GM18505 (cell line): ENCODE results near the gene ABCA4.

Experiments
- ATAC-seq: cut with Tn5 transposase; IDR thresholded peaks from one replicate; pipeline ENCODE4 v1.9.1; 2021; ENCODE audit not compliant: unreplicated experiment
- POLR2A ChIP-seq: IDR thresholded peaks from 4 replicates; pipeline ENCODE4 v1.6.1; 2011; ENCODE audit warnings: borderline replicate concordance; ENCODE audit not compliant: insufficient read depth, insufficient read length; ENCODE audit errors: extremely low read depth

The ABCA4 gene

DNA sequence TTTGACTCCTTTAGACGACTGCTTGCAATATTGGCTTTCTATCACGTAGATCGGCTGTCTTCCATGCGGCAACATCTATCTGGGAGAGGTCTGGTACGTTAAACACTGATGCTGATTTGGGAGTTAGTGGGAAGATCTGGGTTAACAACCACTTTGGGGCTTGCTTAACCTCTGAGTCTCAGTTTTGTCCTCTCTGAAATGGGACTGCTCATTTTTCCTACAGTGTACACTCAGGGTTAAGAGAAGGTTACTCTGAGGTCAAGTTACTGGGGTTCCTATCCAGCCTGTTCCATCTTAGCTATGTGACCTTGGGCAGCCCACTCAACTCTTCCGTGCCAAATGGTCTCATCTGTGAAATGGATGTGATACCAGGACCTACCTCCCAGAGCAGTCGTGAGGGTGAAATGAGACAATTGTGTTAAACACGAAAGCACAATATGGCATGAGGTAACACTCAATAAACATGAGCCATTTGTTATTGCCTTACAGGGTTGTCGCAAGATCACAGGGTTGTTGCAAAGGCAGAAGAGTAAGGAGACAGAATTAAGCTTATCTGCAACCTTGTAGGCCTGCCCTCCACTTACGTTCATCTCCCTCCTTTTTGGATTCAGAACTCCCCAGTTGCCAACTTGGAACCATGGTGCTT is 5.6 kb downstream of the ABCA4 start:
- ATAC-seq: no peak
- TF ChIP-seq POLR2A: no peak

GRCh38 chr1:94113589-94114226 is 7.2 kb downstream of the ABCA4 start:
- no peak for ATAC-seq
- TF ChIP-seq POLR2A: no peak

- no peak for TF ChIP-seq POLR2A
- ATAC-seq: no peak
Observed at GRCh38 chr1:94111879-94112278, 9.1 kb downstream of the ABCA4 start.

DNA sequence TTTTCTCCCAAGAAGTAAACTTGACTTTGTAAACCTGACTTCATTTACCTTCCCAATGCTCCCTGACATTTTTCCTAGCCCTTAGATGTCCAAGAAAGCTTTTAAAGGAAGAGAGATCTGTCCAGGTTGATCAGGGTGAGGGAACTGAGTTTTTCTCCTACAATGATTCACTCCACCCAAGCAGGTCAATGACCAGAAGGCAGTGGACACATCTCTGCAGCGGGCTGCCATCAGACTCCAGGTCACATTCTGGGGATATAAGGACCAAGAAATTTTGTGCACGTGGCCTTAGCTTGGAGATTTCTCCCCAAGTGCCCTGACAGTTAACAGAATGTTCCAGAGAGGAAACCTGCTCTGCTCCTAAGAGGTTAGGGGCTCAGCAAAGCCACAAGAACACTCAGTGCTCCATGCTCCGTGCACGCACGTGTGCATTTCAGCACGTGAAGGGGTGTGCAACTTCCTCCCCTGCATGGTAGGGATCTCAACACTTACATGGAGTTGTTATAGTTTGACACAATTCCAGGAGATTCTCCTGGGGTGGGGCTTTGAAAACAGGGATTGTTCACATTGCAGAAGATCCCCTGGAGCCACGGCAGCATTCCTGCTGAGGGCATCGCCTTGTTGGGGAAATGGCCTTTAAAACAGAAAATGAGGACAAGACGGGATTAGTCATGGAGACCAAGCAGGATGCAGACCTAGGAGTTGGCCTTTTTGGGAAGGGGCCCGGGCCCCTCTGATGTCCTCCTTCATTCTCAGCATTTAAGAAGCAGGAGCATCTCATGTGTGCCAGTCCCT is 9.8 kb downstream of the ABCA4 start:
- no peak for TF ChIP-seq POLR2A
- ATAC-seq: no peak

GRCh38 chr1:94110021-94110761 is 10.8 kb downstream of the ABCA4 start:
- TF ChIP-seq POLR2A: no peak
- ATAC-seq: no peak

DNA sequence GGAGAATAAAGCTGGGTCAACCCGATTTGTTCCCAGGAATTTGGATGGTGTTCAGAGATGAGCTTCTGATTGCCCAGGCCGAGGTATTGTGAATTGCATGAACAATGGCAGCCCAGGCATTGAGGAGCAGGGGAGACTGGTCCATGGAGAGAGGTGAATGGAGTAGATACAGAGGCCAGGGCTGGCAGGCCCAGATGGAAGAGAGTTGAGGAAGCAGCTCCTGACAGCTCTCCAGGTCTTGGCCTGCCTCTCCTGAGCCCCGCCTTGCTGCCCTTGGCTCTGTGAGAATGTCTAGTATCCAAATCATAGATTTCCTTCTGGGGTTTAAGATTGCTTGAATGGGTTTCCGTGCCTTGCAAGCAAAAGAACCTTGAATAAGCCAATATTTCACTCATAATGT is 11.5 kb downstream of the ABCA4 start:
- TF ChIP-seq POLR2A: no peak
- no peak for ATAC-seq

GRCh38 chr1:94107141-94107540 is 13.8 kb downstream of the ABCA4 start:
- no peak for ATAC-seq
- TF ChIP-seq POLR2A: no peak

- no peak for TF ChIP-seq POLR2A
- no peak for ATAC-seq
Observed at GRCh38 chr1:94106716-94107115, 14.2 kb downstream of the ABCA4 start.

DNA sequence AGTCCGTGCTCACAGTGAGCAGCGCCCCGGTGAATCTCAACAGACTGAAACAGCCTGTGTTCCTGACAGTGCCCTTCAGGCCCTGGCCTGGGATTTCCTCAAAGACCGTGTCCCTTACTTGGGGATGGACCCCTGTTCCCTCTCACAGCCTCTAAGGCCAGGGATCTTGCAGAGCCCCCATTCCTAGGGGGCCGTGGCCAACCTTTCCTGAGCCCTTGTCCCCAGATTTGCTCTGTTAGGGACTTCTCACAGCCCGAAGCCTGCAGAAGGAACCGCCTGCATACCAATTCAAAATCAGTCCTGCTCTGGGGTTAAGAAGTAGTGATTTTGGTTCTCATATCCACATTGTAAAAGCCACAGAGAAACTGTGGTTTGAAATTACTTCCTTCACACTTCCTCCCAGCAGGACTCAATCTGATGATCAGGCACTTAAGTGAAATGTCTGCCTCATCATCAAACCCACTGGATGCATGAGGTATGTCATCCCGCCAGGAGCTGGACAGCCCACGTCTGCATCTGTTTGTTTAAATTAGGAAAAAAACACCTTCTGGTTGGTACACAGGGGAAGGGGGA is 14.9 kb downstream of the ABCA4 start:
- ATAC-seq: no peak

DNA sequence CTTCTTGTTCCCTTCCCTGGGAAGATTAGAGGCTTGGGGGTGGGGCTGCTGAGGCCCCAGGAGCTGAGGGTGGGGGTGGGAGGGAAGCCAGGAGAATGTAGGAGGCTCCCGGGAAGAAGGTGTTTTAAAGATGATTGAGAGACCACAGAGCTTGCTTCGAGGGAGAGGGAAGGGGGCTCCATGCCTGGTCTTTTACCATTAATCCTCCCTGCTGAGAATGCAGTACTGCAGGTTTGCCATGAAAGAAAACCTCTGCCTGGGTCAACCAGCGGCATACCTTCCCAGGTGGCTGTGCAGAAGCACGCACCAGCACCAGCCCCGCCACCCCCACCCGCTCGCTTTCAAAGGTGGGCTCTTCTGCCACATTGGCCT is 15.4 kb downstream of the ABCA4 start:
- no peak for ATAC-seq
- TF ChIP-seq POLR2A: no peak

More for the DNA sequence above, 14.9 kb downstream of the ABCA4 start:
- no peak for TF ChIP-seq POLR2A

DNA sequence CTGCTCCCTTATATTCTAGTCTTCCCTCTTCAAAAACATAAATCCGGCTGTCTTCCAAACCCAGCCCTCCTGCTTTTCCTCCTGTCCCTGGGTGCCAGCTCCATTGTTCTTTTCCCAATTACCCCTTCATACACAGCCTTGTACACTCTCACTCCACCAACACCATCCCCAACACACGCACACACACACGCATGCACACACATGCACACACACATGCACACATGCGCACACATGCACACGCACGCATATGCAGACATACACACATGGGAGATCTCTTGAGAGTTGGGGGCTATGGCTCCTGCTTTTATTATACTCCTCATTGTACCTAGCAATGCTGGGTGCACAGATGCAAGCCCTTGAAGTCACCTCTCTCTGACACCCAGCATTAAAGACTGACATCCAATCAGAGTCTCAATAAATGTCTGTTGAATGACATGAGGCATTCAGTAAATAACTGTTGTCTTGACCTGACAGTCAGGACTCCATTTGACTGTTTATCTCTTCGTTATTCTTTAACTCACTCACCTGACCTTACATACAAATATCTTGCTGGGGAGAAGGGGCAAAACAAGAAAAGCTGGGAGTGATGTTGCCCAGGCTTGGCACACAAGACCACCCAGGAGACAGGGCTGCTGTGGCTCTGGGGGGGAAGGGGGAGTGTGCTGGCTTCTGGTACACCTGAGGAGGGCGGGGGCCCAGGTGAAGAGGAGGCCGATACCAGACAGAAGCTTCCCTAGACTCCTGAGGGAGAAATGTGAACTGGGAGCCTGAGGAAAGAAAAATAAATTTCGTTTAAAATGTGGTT is 16.0 kb downstream of the ABCA4 start:
- no peak for TF ChIP-seq POLR2A
- no peak for ATAC-seq

- ATAC-seq: no peak
- no peak for TF ChIP-seq POLR2A
Observed at GRCh38 chr1:94104127-94104684, 16.7 kb downstream of the ABCA4 start.

DNA sequence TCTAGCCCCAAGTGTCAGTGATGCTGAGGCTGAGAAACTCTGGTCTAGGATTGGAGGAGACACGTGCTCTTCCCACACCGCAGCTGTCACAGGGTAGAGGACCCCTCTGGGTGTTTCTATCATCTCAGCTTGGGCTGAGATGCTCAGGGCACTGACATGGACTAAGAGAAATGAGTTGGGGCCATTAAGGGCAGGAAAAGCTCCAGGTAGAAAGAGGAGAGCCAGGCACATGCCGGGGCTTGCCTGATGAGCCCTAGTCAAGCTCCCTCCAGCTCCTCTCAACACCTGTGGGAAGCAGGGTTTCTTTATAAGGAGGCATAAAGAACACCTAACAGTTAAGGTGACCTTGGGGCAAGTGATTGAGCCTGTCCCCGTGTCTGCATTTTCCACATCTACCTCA is 17.3 kb downstream of the ABCA4 start:
- no peak for TF ChIP-seq POLR2A
- no peak for ATAC-seq
